ENCODE results near the gene KIF2C. TPM values are rescaled to one million over a fixed set of nuclear protein-coding genes. Genes with fewer than 3 reads are reported as not detected.
"Not testable (repeated sequence)": the region's sequence is repeated elsewhere in the genome, so short reads cannot be mapped to it uniquely, and the experiment has no call there.

The KIF2C gene
- polyA plus RNA-seq, 1 experiment: 14.3 TPM

DNA sequence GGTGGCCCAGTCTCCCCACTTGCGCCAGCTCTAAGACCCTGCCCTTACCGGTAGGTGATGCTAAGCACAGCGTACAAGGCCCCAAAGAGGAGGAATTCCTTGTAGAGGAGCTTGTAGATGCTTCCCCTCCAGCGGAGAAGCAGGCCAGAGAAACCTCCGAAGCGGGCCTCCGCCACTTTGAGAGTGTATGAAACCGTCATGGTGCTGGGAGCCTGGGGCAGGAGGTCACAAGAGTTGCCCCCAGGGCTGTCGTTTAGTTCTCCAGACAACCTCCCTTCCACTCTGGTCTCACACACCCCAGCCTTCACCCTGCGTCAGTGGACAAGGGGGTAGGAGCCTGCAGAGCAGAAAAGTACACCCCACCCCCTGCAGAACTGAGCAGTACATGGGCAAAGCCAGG, 47.9 kb downstream of the KIF2C start:
- no peak for TF ChIP-seq CTCF (IDR thresholded peaks at IDR 0.05; ENCODE audit: low read depth, low read length)
- ChIA-PET POLR2A (interaction anchor here (1.2 to 2.9 kb wide), 2 partner anchors 12 to 57 kb away, joined by 11 to 16 read pairs; partner anchors contain the start of gene RPS8), CTCF (interaction anchor here (1.0 to 1.7 kb wide), 6 partner anchors 12 to 227 kb away, joined by 3 to 5 read pairs (median 3); partner anchors contain the start of gene PLK3)
- H3K27me3 ChIP-seq (ENCODE audit: control insufficient read depth, insufficient read depth, low read length): peaks cover 2% of the 10 kb centered on the region
- no peak for DNase-seq (ENCODE audit: low read depth, low spot score)
- H3K4me3 ChIP-seq (ENCODE audit: low read depth, low read length): no peak overlapping the region
- H3K27ac ChIP-seq (ENCODE audit: low read depth, low read length): no peak overlapping the region
- H3K9me3 ChIP-seq (ENCODE audit: control insufficient read depth, insufficient read depth, low read length): no peaks in the 10 kb centered on the region; the same call in 1 of the 2 replicates

DNA sequence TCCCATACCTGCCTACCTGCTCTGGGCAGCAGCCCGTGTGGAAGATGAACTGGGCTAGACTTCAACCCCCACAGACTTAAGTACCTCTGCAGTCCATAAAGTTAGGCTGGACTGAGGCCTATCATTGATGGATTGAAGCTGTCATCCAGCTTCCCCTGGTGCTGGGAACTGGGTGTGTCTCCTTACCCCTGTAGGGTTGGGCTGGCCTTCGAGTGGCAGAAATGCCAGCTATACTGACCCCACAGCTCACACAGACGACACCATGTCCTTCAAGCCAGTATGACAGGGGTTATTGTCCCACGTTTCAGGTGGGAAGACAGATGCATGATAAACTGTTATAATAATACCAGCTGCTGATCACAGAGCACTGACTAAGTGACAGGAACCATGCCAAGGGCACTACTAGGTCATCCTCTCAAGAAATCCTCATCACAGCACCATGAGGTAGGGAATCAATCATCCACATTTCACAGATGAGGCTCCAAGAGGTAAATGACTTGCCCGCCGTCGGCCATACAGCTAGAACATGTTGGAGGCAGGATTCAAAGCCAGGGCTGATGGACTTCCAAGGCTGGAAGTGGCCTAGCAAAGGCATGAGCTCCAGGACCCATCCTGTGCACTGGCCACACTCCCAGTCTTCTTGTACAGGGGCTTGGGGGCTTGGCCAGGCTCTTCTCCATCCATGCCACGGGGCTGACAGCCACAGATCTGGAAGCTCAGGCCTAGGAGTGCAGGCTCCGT, 48.7 kb downstream of the KIF2C start, which contains the start of gene BEST4:
Gene BEST4 (minus strand): TSS at position 51 of the 741 bp plus-strand sequence. CDS start 465 bp downstream, outside the sequence.
- ChIA-PET POLR2A (interaction anchor here (1.1 to 2.9 kb wide), 2 partner anchors 13 to 31 kb away, joined by 4 to 16 read pairs; partner anchors contain the start of gene RPS8), CTCF (interaction anchor here (1.6 to 1.7 kb wide), 3 partner anchors 12 to 226 kb away, joined by 3 to 10 read pairs (median 5); partner anchors contain the start of gene PLK3)

DNA sequence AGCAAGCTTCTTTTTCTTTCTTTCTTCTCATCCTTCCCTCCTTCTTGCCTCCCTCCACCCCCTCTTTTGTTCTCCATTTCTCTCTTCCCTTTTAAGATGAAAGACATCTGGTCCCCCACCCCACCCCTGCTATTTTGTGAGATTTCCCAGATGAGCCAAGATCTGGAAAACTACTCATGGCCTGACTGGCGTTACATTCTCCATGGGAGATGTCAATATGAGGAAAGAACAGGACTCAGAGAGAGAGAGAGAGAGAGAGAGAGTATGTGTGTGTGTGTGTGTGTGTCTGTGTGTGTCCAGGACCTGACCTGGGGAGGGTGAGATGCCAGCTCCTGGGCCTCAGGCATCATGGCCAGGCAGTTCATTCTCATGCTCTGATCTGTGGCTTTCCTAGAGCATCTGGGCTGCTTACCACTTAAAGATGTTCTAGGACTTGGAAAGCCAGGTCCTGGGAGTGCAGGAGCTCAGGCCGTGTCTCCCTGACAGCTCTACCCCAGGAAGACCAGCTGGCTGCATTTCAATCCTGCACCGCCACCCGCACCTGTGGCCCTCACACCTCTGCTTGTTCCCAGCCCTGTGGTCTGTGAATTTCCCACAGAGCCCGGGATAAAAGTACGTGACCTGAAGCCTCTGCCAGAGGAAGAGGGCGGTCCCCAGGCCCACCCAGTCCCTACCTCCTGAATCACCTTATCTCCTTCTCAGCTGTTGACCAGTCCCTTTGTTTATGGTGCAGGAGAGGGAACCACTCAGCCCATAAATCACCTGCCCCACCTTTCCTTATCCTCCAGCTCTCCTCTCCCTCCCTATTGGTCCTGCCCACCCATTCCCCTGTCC, 51.5 kb downstream of the KIF2C start:
- Histone ChIP-seq H3K4me3 (ENCODE audit: low read depth, low read length) (no peak overlapping the region), H3K27ac (ENCODE audit: low read depth, low read length) (no peak overlapping the region), H3K27me3 (ENCODE audit: control insufficient read depth, insufficient read depth, low read length) (no peaks in the 10 kb centered on the region), H3K9me3 (ENCODE audit: control insufficient read depth, insufficient read depth, low read length) (no peaks in the 10 kb centered on the region; the same call in 1 of the 2 replicates)
- POLR2A ChIA-PET: interaction anchor here (0.6 to 2.5 kb wide), 5 partner anchors 9 to 792 kb away, joined by 3 to 10 read pairs (median 3); partner anchors contain the start of gene RPS8
- no peak for TF ChIP-seq CTCF (IDR thresholded peaks at IDR 0.05; ENCODE audit: low read depth, low read length)
- no peak for DNase-seq (ENCODE audit: low read depth, low spot score)
- CTCF ChIA-PET: interaction anchor here (0.7 to 1.5 kb wide), 4 partner anchors 9 to 61 kb away, joined by 3 to 4 read pairs (median 4); partner anchors contain the start of genes PLK3 and RNU5D-1

More for the DNA sequence above, 48.7 kb downstream of the KIF2C start, which contains the start of gene BEST4:
- H3K27ac ChIP-seq (ENCODE audit: low read depth, low read length): no peak within 1 kb of the TSS
- no peak within 1 kb of the TSS for H3K4me3 ChIP-seq (ENCODE audit: low read depth, low read length)
- no peak for TF ChIP-seq CTCF (IDR thresholded peaks at IDR 0.05; ENCODE audit: low read depth, low read length)
- H3K9me3 ChIP-seq (ENCODE audit: control insufficient read depth, insufficient read depth, low read length): no peaks in the 10 kb centered on the region; the same call in 1 of the 2 replicates
- no peak for DNase-seq (ENCODE audit: low read depth, low spot score)
- H3K27me3 ChIP-seq (ENCODE audit: control insufficient read depth, insufficient read depth, low read length): peaks cover 2% of the 10 kb centered on the region

GRCh38 chr1:44792736-44793502, 53.3 kb downstream of the KIF2C start:
- no peak for TF ChIP-seq CTCF (IDR thresholded peaks at IDR 0.05; ENCODE audit: low read depth, low read length)
- no peak for DNase-seq (ENCODE audit: low read depth, low spot score)
- Histone ChIP-seq H3K4me3 (ENCODE audit: low read depth, low read length) (no peak overlapping the region), H3K27me3 (ENCODE audit: control insufficient read depth, insufficient read depth, low read length) (no peaks in the 10 kb centered on the region), H3K27ac (ENCODE audit: low read depth, low read length) (no peak overlapping the region), H3K9me3 (ENCODE audit: control insufficient read depth, insufficient read depth, low read length) (no peaks in the 10 kb centered on the region)
- CTCF ChIA-PET: interaction anchor here (0.7 to 1.6 kb wide), 4 partner anchors 14 to 510 kb away, joined by 3 to 12 read pairs (median 4); partner anchors contain the start of genes BTBD19, DYNLT4 and UROD
- POLR2A ChIA-PET: interaction anchor here (1.1 to 2.5 kb wide), 3 partner anchors 17 to 28 kb away, joined by 3 to 10 read pairs (median 5); partner anchors contain the start of gene RPS8

DNA sequence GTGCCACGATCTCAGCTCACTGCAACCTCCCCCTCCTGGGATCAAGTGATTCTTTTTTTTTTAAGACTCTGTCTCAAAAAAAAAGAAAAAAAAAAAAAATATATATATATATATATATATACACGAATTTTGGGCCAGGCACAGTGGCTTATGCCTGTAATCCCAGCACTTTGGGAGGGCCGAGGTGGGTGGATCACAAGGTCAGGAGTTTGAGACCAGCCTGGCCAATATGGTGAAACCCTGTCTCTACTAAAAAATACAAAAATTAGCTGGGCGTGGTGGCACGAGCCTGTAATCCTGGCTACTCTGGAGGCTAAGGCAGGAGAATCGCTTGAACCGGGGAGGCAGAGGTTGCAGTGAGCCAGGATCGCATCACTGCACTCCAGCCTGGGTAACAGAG, 58.2 kb downstream of the KIF2C start:
- CTCF ChIA-PET: interaction anchor here (0.6 kb wide), 2 partner anchors 10 to 65 kb away, joined by 3 read pairs; partner anchors contain the start of gene BTBD19
- H3K9me3 ChIP-seq (ENCODE audit: control insufficient read depth, insufficient read depth, low read length); H3K4me3 ChIP-seq (ENCODE audit: low read depth, low read length); H3K27me3 ChIP-seq (ENCODE audit: control insufficient read depth, insufficient read depth, low read length); DNase-seq (ENCODE audit: low read depth, low spot score); H3K27ac ChIP-seq (ENCODE audit: low read depth, low read length); POLR2A ChIA-PET: not testable (repeated sequence)

Measured in AG04450 (cell line).